Measurements from ENCODE around the gene LRRN2.
"Not testable (repeated sequence)": the region's sequence is repeated elsewhere in the genome, so short reads cannot be mapped to it uniquely, and the experiment has no call there.

The LRRN2 gene

DNA sequence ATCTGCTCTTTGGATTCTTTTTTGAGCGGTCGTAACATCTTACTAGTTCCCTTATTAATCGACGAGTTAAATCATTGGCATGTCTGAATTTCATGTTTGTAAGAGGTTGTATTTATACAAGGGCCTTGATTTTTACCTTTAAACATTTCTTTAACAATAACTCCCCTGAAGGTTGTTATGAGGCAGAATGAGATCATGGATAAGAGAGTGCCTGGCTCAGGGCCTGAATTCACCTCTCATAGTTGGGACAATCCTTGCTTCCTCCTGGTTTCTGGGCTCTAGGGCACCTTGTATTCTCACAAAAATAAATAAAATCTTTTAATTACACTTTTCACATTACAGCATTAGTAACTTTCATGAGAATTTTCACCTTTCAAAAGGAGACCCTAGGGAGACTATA is 113.9 kb downstream of the LRRN2 start:
- H3K4me3 ChIP-seq (replicated peaks; ENCODE audit: low read depth, low read length): no peak overlapping the region
- TF ChIP-seq, protein P1, sequence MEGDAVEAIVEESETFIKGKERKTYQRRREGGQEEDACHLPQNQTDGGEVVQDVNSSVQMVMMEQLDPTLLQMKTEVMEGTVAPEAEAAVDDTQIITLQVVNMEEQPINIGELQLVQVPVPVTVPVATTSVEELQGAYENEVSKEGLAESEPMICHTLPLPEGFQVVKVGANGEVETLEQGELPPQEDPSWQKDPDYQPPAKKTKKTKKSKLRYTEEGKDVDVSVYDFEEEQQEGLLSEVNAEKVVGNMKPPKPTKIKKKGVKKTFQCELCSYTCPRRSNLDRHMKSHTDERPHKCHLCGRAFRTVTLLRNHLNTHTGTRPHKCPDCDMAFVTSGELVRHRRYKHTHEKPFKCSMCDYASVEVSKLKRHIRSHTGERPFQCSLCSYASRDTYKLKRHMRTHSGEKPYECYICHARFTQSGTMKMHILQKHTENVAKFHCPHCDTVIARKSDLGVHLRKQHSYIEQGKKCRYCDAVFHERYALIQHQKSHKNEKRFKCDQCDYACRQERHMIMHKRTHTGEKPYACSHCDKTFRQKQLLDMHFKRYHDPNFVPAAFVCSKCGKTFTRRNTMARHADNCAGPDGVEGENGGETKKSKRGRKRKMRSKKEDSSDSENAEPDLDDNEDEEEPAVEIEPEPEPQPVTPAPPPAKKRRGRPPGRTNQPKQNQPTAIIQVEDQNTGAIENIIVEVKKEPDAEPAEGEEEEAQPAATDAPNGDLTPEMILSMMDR (IDR thresholded peaks at IDR 0.05; ENCODE audit: low read length, missing control alignments): no peak
- DNase-seq (ENCODE audit: low read depth): no peak

DNA sequence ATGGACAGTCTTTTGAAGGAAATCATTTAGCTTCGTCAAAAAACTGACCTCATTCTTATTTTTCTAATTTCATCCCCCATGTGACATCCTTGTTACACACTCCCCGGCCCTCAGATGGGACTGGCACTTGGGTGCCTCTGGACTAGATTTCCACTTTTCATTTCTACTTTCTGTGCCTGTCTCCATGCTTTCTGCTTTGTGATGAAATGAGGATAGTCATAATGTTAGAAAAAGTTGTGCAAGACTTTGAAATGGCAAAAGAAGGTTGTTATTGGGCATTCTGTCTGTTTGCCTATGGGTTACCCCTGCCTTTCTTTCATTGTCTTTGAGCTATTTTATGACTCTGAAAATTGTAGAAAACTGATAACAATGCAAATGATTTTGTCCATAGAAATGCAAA is 114.4 kb downstream of the LRRN2 start:
- no peak overlapping the region for H3K4me3 ChIP-seq (replicated peaks; ENCODE audit: low read depth, low read length)
- TF ChIP-seq, protein P1 (IDR thresholded peaks at IDR 0.05; ENCODE audit: low read length, missing control alignments): no peak
- no peak for DNase-seq (ENCODE audit: low read depth)

DNA sequence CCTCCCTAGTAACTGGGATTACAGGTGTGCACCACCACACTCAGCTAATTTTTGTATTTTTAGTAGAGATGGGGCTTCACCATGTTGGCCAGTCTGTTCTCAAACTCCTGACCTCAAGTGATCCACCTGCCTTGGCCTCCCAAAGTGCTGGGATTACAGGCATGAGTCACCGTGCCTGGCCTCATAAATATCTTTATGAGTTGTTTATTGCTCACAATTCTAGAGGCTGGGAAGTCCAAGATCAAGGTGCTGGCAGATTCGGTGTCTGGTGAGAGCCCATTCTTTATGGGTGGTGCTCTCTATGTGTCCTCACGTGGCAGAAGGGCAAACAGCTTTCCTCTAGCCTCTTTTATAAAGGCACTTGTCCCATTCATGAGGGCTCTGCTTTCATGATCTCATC is 115.5 kb downstream of the LRRN2 start:
- not testable (repeated sequence) for H3K4me3 ChIP-seq (replicated peaks; ENCODE audit: low read depth, low read length); DNase-seq (ENCODE audit: low read depth)

DNA sequence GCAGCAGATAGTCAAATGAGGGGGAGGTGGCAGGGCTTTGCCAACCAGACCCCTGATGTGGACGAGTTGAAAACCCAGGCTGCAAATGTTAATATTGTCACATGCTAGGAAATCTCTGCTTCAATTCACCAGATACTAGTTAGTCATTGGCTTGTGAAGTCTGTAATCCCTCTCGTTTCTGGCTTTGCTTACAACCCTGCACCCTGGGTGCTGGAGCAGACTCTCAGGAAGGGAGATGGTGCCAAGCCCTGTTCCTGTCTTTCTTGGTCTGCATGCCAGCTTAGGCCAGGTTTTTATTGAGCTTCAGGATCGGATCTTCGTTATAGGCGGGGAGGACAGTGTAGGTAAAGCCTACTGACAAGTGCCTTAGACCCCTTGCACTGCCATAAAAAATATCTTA is 116.1 kb downstream of the LRRN2 start:
- no peak overlapping the region for H3K4me3 ChIP-seq (replicated peaks; ENCODE audit: low read depth, low read length)
- DNase-seq (ENCODE audit: low read depth): no peak
- TF ChIP-seq, protein P1 (IDR thresholded peaks at IDR 0.05; ENCODE audit: low read length, missing control alignments): no peak

DNA sequence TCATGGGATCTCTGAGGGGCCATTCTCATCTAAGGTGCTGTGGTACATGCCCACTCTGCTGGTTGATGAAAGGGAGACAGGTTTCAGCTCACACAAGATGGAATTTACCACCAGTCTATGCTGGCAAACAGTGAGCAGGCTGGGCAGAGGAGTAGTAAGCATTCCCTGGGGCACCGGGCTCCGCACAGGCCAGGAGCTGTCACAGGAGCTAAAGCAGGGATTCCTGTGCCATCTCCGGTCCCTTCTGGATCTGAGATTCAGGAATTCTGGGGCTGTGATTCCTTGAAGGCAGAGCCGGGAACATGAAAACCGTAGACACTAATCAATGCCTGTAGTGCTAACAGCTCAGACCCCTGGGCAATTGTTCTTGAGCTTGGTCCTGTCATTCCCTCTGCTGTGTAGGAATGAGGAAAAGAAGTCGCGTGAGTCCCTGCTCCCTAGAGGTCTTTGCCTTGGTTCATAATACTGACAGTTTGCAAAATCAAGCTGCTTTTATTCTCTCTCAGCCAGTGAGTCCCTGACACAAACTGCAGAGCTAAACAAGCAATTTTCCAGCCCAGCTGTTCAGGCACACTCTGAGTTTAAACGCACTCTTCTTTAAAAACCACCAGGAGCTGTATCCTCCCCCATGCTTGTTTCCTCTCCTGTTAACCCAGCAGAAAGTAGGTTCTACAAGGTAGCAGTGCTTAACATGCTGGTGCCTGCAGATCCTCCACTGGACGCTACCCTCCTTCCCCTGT is 116.8 kb downstream of the LRRN2 start:
- DNase-seq (ENCODE audit: low read depth): no peak
- H3K4me3 ChIP-seq (replicated peaks; ENCODE audit: low read depth, low read length): no peak overlapping the region
- TF ChIP-seq, protein P1 (IDR thresholded peaks at IDR 0.05; ENCODE audit: low read length, missing control alignments): no peak

Measured in fibroblast of pulmonary artery (primary cell).